ENCODE data around the gene UBE3C. TPM values are rescaled to one million over a fixed set of nuclear protein-coding genes. Genes with fewer than 3 reads are reported as not detected.

Gene UBE3C
- total RNA-seq, 1 donor from 2014 or later: 56.9 TPM

DNA sequence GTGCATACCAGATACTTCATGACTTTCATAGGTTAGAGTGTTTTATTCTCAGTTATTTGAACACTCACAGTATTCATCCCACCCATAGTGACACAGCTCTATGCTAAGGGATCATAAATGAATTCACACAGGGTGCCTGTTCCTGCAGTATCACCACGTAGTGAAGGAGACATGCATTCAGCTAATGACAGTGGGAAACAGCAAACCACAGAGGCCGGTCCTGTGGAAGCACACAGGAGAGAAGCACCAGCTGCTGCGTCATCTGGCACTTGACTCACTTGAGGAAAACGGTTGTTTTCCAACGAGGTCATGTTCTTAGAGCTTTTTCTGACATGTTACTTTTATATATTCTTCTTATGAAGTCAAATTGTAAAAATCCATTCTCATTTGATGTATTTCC is 73.0 kb downstream of the UBE3C start:
- H3K27ac ChIP-seq: no peak overlapping the region
- intact Hi-C loops (cut with DNase I): no loop called here
- TF ChIP-seq, protein P1, sequence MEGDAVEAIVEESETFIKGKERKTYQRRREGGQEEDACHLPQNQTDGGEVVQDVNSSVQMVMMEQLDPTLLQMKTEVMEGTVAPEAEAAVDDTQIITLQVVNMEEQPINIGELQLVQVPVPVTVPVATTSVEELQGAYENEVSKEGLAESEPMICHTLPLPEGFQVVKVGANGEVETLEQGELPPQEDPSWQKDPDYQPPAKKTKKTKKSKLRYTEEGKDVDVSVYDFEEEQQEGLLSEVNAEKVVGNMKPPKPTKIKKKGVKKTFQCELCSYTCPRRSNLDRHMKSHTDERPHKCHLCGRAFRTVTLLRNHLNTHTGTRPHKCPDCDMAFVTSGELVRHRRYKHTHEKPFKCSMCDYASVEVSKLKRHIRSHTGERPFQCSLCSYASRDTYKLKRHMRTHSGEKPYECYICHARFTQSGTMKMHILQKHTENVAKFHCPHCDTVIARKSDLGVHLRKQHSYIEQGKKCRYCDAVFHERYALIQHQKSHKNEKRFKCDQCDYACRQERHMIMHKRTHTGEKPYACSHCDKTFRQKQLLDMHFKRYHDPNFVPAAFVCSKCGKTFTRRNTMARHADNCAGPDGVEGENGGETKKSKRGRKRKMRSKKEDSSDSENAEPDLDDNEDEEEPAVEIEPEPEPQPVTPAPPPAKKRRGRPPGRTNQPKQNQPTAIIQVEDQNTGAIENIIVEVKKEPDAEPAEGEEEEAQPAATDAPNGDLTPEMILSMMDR (IDR thresholded peaks at IDR 0.05): no peak
- no peaks in the 10 kb centered on the region for H3K27me3 ChIP-seq
- H3K9me3 ChIP-seq: no peaks in the 10 kb centered on the region
- DNase-seq (no peak), ATAC-seq (no peak)
- no peaks in the 10 kb centered on the region for H3K4me1 ChIP-seq
- H3K4me3 ChIP-seq: no peak overlapping the region
- peaks cover 52% of the 10 kb centered on the region for H3K36me3 ChIP-seq

DNA sequence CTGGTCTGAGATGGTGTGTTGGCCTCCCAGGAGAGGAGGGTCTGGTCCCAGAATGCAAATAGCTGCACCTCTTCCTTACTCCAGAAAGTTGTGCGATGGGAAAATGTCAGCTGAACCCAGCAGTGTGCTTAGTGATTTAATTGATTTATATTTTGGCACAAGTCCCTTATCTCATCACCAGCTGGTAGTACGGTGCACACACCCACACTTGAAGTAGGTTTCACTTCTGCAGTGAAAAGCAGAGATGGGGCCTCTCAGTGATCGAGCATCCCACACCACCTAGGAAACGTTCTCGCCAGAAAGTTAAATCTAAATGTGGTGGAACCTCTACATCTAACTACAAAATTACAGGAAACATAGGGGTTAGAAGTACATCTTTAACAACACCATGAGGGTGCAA is 80.4 kb downstream of the UBE3C start:
- no peak for ATAC-seq

DNA sequence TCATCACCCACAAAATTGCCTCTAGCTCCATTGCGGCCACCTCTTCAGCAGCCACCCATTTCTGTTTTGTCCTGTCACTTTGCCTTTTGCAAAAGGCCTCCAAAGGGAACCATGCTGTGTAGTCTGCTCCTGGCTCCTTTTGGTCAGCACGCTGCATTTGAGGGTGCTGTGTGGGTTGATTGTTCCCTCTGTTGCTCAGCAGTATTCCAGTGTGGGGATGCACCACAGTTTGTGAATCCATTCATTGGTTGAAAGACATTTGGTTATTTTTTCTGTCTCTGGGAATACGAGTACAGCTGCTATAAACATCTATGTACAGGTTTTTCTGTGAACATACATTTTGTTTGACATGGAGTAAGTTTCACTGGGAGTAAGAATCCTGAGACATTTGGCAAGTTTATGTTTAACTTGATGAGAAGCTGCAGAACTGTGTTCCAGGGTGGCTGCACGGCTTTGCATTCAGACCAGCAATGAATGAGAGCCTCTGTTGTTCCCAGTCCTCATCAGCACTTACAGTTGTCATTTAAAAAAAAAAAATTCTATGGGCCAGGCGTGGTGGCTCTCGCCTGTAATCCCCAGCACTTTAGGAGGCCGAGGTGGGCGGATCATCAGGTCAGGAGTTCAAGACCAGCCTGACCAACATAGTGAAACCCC is 82.3 kb downstream of the UBE3C start:
- ATAC-seq (no peak), DNase-seq (no peak)
- H3K36me3 ChIP-seq: peaks cover 78% of the 10 kb centered on the region
- TF ChIP-seq, protein P1 (IDR thresholded peaks at IDR 0.05): no peak
- no peak overlapping the region for H3K4me3 ChIP-seq
- H3K9me3 ChIP-seq: no peaks in the 10 kb centered on the region
- intact Hi-C loops (cut with DNase I): no loop called here
- no peaks in the 10 kb centered on the region for H3K27me3 ChIP-seq
- H3K4me1 ChIP-seq: no peaks in the 10 kb centered on the region
- H3K27ac ChIP-seq: no peak overlapping the region

More for the DNA sequence above, 80.4 kb downstream of the UBE3C start:
- H3K9me3 ChIP-seq: no peaks in the 10 kb centered on the region
- H3K27me3 ChIP-seq: no peaks in the 10 kb centered on the region
- H3K36me3 ChIP-seq: peaks cover 66% of the 10 kb centered on the region
- intact Hi-C loops (cut with DNase I): no loop called here
- no peak overlapping the region for H3K27ac ChIP-seq
- H3K4me3 ChIP-seq: no peak overlapping the region
- TF ChIP-seq, protein P1 (IDR thresholded peaks at IDR 0.05): no peak
- DNase-seq: no peak
- H3K4me1 ChIP-seq: no peaks in the 10 kb centered on the region

DNA sequence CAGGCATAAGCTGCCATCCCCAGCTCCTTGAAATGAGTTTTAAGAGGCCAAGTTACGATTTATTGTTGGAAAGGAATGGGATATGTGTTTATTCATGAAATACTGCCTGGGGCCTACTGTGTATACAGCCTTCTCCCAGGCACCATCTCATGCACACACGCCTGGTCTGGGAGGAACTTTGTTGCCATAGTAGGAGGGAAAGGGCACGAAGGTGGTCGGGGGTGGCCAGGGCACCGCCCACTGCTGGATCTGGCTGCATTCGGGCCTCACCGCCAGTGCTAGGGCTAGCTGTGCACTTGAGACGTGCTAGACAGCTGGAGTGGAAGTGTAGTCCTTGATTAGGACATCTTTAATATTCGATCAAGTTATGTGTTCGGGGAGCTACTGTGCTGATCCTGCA is 84.0 kb downstream of the UBE3C start:
- intact Hi-C loops (cut with DNase I): no loop called here
- DNase-seq (no peak), ATAC-seq (no peak)
- TF ChIP-seq, protein P1 (IDR thresholded peaks at IDR 0.05): no peak
- H3K9me3 ChIP-seq: no peaks in the 10 kb centered on the region
- H3K36me3 ChIP-seq: peaks cover 74% of the 10 kb centered on the region
- H3K27ac ChIP-seq: no peak overlapping the region
- no peak overlapping the region for H3K4me3 ChIP-seq
- no peaks in the 10 kb centered on the region for H3K4me1 ChIP-seq
- H3K27me3 ChIP-seq: no peaks in the 10 kb centered on the region

DNA sequence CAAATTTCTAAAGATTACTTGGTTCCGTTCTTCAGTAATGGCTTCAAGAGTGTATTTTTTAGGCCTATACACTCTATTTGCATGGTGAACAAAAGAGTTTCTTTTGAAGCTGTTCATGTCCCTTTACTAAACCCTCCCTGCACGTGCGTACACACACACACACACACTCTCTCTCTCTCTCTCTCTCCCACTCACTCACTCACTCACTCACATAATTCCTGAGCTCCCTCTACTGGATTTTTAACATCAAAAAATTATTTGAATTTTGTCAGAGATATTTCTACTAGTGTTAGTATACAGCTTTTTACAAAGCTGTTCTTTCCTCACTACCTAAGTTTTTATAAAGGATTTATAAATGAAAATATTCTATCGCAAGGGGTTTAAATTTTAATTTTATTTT is 85.9 kb downstream of the UBE3C start:
- no peak overlapping the region for H3K4me3 ChIP-seq
- peaks cover 72% of the 10 kb centered on the region for H3K36me3 ChIP-seq
- no peak overlapping the region for H3K27ac ChIP-seq
- DNase-seq (no peak), ATAC-seq (no peak)
- no peaks in the 10 kb centered on the region for H3K9me3 ChIP-seq
- TF ChIP-seq, protein P1 (IDR thresholded peaks at IDR 0.05): no peak
- intact Hi-C loops (cut with DNase I): no loop called here
- no peaks in the 10 kb centered on the region for H3K27me3 ChIP-seq
- no peaks in the 10 kb centered on the region for H3K4me1 ChIP-seq

Data from upper lobe of right lung (tissue), 1 donor.